ENCODE results near the gene CTNNA3. TPM values are rescaled to one million over a fixed set of nuclear protein-coding genes. Genes with fewer than 3 reads are reported as not detected.

CTNNA3 gene
- total RNA-seq, 2 donors from 2014 or later, result 3.2 to 7.2 TPM

GRCh38 chr10:66176772-66177171 lies 1519.2 kb downstream of the CTNNA3 start:
- Histone ChIP-seq H3K9me3 (ENCODE audit: control insufficient read depth, low read length) (no peaks in the 10 kb centered on the region), H3K27me3 (ENCODE audit: control insufficient read depth, insufficient read depth, low read length, poor library complexity, severe bottlenecking) (no peaks in the 10 kb centered on the region), H3K27ac (ENCODE audit: low read depth, low read length) (no peak overlapping the region), H3K36me3 (ENCODE audit: control insufficient read depth, insufficient read depth, low read length) (no peaks in the 10 kb centered on the region), H3K4me3 (ENCODE audit: low read length) (no peak overlapping the region), H3K9ac (ENCODE audit: extremely low read depth, low read length, poor library complexity, severe bottlenecking) (no peak overlapping the region), H3K4me1 (ENCODE audit: control insufficient read depth, insufficient read depth, low read length) (no peaks in the 10 kb centered on the region)
- Mint-ChIP-seq H3K27ac (no peak overlapping the region), H3K36me3 (ENCODE audit: low read depth) (no peaks in the 10 kb centered on the region), H3K4me3 (no peak overlapping the region), H3K27me3 (ENCODE audit: insufficient read depth) (no peaks in the 10 kb centered on the region), H3K9me3 (no peaks in the 10 kb centered on the region), H3K4me1 (no peaks in the 10 kb centered on the region)
- no peak for DNase-seq
- WGBS, 2 experiments (ENCODE audit: insufficient coverage in 1 of 2, insufficient read length in 1 of 2), result 94 to 100% methylated on average over 2 to 5 of the region's 5 CpGs
- no peak for TF ChIP-seq CTCF (conservative IDR thresholded peaks at IDR 0.05)

DNA sequence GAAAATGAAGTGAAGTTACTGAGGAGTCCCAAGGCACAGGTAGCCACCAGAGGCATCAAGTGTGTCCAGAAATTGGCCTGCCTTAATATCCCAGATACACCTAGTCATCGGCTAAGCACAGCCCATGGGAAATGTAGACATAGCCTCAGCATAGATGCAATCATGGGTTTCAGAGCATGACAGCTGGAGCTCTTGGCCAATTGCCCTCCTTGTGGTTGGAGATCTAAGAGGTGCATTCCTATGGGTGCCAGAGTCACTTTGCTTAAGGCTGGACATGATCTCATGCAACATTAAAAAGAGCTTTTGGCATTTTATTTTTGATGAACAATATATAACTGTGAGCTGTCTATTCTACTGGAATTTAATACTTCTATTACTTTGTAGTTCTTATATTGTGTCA lies 1528.2 kb downstream of the CTNNA3 start:
- H3K4me3 Mint-ChIP-seq, result no peak overlapping the region
- H3K27me3 ChIP-seq (ENCODE audit: control insufficient read depth, insufficient read depth, low read length, poor library complexity, severe bottlenecking), result no peaks in the 10 kb centered on the region
- TF ChIP-seq CTCF (conservative IDR thresholded peaks at IDR 0.05), result no peak
- 98% methylated on average over 1 of the region's 1 CpG; no CpG with 5 or more reads in 1 of the 2 experiments for WGBS, 2 experiments (ENCODE audit: insufficient coverage in 1 of 2, insufficient read length in 1 of 2)
- H3K36me3 ChIP-seq (ENCODE audit: control insufficient read depth, insufficient read depth, low read length), result no peaks in the 10 kb centered on the region
- no peak overlapping the region for H3K27ac ChIP-seq (ENCODE audit: low read depth, low read length)
- peaks cover 4% of the 10 kb centered on the region for H3K4me1 Mint-ChIP-seq
- no peak overlapping the region for H3K4me3 ChIP-seq (ENCODE audit: low read length)
- H3K9ac ChIP-seq (ENCODE audit: extremely low read depth, low read length, poor library complexity, severe bottlenecking), result no peak overlapping the region
- H3K36me3 Mint-ChIP-seq (ENCODE audit: low read depth), result no peaks in the 10 kb centered on the region
- H3K4me1 ChIP-seq (ENCODE audit: control insufficient read depth, insufficient read depth, low read length), result no peaks in the 10 kb centered on the region
- no peak overlapping the region for H3K27ac Mint-ChIP-seq
- H3K9me3 ChIP-seq (ENCODE audit: control insufficient read depth, low read length), result peaks cover 6% of the 10 kb centered on the region
- no peak for DNase-seq
- H3K27me3 Mint-ChIP-seq (ENCODE audit: insufficient read depth), result no peaks in the 10 kb centered on the region
- peaks cover 4% of the 10 kb centered on the region for H3K9me3 Mint-ChIP-seq

DNA sequence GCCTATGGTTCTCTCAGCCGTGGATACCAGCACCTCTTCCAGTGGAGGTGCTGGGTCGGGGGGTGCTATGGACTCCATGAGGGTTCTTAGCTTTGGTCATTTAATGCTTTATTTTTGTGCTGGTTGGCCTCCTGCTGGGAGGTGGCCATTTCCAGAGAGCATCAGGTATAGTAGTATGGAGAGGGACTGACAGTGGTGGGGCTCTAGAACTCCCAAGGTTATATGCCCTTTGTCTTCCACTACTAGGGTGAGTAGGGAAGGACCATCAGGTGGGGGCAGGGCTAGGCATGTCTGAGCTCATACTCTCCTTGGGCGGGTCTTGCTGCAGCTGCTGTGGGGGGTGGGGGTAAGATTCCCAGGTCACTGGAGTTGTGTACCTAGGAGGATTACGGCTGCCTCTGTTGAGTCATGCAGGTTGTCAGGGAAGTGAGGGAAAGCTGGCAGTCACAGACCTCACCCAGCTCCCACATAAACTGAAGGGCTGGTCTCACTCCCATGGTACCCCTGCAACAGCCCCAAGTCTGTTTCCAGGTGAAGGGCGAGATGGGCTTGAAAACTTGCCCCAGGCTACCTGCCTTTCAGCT lies 1533.3 kb downstream of the CTNNA3 start:
- Histone ChIP-seq H3K9me3 (ENCODE audit: control insufficient read depth, low read length) (peaks cover 14% of the 10 kb centered on the region), H3K27ac (ENCODE audit: low read depth, low read length) (no peak overlapping the region), H3K9ac (ENCODE audit: extremely low read depth, low read length, poor library complexity, severe bottlenecking) (no peak overlapping the region), H3K36me3 (ENCODE audit: control insufficient read depth, insufficient read depth, low read length) (no peaks in the 10 kb centered on the region), H3K4me3 (ENCODE audit: low read length) (no peak overlapping the region), H3K4me1 (ENCODE audit: control insufficient read depth, insufficient read depth, low read length) (no peaks in the 10 kb centered on the region), H3K27me3 (ENCODE audit: control insufficient read depth, insufficient read depth, low read length, poor library complexity, severe bottlenecking) (no peaks in the 10 kb centered on the region)
- peaks cover 2% of the 10 kb centered on the region for H3K36me3 Mint-ChIP-seq (ENCODE audit: low read depth)
- no peak for TF ChIP-seq CTCF (conservative IDR thresholded peaks at IDR 0.05)
- no peaks in the 10 kb centered on the region for H3K27me3 Mint-ChIP-seq (ENCODE audit: insufficient read depth)
- H3K4me3 Mint-ChIP-seq, result no peak overlapping the region
- H3K9me3 Mint-ChIP-seq, result peaks cover 18% of the 10 kb centered on the region
- no peak overlapping the region for H3K27ac Mint-ChIP-seq
- DNase-seq, result no peak
- peaks cover 10% of the 10 kb centered on the region for H3K4me1 Mint-ChIP-seq
- 80 to 89% methylated on average over 1 to 5 of the region's 5 CpGs for WGBS, 2 experiments (ENCODE audit: insufficient coverage in 1 of 2, insufficient read length in 1 of 2)
